Brain microvascular endothelial cell (primary cell): ENCODE measurements around the gene CAMTA1.

ENCODE experiments used
- DNase-seq: peaks from one replicate; pipeline ENCODE4 v3.0.0-alpha.2; 2020
- H3K27ac ChIP-seq: fragments of 250-450 bp; sonication (Bioruptor Pico); 2 replicates; pipeline ENCODE4 v1.5.1; 2020; ENCODE audit warnings: mild to moderate bottlenecking, moderate library complexity
- H3K27me3 ChIP-seq: fragments of 250-450 bp; sonication (Bioruptor Pico); replicated peaks from 2 replicates; pipeline ENCODE4 v1.5.1; 2020; ENCODE audit warnings: mild to moderate bottlenecking
- H3K36me3 ChIP-seq: fragments of 250-450 bp; sonication (Bioruptor Pico); replicated peaks from 2 replicates; pipeline ENCODE4 v1.5.1; 2020; ENCODE audit warnings: mild to moderate bottlenecking
- H3K4me3 ChIP-seq: 2 replicates; pipeline ENCODE4 v1.5.1; 2011; ENCODE audit warnings: low read depth, mild to moderate bottlenecking, control low read depth, low read length, moderate library complexity
- in situ Hi-C: cut with HindIII; loops from 2 replicates; pipeline ENCODE4 v1.10.0; 2017; ENCODE audit warnings: low sequenced_read_pairs, low pct_ligation_motif_present
- TF ChIP-seq, protein P1 (sequence below): IDR thresholded peaks from 2 replicates; pipeline ENCODE4 v1.5.1; 2011; ENCODE audit warnings: low read depth, mild to moderate bottlenecking, moderate library complexity, low read length, control low read depth, inconsistent platforms; ENCODE audit errors: missing control alignments

CAMTA1 gene

DNA sequence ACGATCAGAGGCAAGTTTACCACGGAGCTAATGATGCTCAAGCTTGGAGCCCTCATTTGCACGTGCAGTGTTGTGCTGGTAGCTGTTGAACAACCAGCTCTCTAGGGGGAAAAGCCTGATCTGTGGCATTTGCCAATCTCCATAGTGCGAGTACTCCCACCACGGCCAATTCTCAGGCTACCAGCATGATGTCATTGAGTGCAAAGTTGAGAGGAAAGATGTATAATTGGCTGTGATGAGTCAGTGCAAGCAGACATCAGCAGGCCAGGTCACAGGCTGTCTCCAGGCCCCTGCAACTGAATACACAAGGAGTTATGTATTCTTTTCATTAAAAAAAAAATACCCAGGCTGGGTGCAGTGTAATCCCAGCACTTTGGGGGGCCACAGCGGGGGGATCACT is 752.8 kb downstream of the CAMTA1 start:
- Histone ChIP-seq H3K36me3 (no peaks in the 10 kb centered on the region), H3K27me3 (no peaks in the 10 kb centered on the region), H3K4me3 (no peak overlapping the region), H3K27ac (no peak overlapping the region)
- in situ Hi-C loops, result no loop called here
- TF ChIP-seq, protein P1, sequence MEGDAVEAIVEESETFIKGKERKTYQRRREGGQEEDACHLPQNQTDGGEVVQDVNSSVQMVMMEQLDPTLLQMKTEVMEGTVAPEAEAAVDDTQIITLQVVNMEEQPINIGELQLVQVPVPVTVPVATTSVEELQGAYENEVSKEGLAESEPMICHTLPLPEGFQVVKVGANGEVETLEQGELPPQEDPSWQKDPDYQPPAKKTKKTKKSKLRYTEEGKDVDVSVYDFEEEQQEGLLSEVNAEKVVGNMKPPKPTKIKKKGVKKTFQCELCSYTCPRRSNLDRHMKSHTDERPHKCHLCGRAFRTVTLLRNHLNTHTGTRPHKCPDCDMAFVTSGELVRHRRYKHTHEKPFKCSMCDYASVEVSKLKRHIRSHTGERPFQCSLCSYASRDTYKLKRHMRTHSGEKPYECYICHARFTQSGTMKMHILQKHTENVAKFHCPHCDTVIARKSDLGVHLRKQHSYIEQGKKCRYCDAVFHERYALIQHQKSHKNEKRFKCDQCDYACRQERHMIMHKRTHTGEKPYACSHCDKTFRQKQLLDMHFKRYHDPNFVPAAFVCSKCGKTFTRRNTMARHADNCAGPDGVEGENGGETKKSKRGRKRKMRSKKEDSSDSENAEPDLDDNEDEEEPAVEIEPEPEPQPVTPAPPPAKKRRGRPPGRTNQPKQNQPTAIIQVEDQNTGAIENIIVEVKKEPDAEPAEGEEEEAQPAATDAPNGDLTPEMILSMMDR, result no peak
- peak; percentile 72 for DNase-seq

DNA sequence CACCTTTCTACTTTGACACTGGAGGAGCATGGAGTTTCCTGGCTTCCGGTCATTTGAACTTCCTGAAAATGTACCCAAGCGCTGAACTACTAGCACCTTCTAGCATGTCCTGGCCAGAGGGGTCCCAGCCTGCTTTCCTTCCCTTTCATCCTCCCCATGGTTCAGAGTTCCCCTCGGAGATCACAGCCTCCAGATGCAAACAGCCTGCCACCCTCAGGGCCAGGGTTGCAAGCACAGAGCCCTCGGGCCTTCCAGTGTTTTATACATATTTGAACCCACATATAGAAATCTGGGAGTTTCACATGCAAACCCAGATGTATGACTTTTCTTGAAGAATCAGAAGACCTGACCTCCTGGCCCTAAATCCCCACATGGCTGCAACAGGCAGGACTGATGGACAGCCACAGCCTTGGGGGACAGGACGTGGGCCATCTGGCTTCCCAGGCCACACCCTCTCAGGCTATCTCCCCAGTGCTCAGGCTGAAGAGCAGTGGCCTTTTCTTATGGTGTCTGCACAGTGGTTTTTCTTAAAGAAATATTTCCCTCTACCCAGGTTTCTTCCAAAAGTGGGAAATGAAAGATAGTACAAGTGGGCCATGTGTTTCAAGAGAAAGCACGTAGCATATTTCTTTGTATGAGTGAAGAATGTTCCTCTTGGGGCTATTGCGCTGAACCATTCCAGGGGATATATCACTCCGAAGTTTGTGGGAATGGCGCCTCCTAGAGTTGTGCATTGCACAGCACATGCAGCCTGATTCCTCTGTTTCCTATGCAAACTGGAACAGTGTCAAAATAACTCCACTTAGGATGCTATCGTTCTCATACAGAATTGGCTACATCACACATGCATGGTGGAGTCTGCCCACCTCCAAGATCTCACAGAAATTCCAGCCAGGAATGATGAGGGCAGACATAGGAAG is 753.9 kb downstream of the CAMTA1 start:
- DNase-seq, result no peak
- H3K27me3 ChIP-seq, result no peaks in the 10 kb centered on the region
- H3K4me3 ChIP-seq, result no peak overlapping the region
- H3K27ac ChIP-seq, result no peak overlapping the region
- no peaks in the 10 kb centered on the region for H3K36me3 ChIP-seq
- TF ChIP-seq, protein P1, result peak; percentile 20
- in situ Hi-C loops, result no loop called here

DNA sequence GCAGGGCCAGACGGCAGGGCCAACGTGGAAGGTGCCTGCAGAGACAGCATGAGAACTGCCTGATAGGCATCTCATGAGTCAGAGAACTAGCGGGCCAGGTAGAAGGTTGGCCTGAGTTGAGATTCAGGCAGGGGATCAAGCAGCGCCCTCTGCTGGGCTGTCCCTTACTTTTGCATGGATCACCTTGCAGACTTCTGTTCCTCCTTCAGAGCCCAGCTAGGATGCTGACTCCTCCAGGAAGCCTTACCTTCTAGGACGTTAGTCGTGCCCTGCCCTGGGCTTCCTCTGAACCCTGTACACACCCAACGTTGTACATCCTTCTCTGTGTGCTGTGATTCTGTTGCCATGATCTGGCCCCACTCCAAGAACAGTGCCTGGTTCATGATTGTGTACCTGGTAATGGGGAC is 754.5 kb downstream of the CAMTA1 start:
- peak; percentile 15 for DNase-seq
- in situ Hi-C loops, result no loop called here
- no peaks in the 10 kb centered on the region for H3K27me3 ChIP-seq
- no peaks in the 10 kb centered on the region for H3K36me3 ChIP-seq
- no peak overlapping the region for H3K27ac ChIP-seq
- TF ChIP-seq, protein P1, result peak; percentile 61
- no peak overlapping the region for H3K4me3 ChIP-seq

DNA sequence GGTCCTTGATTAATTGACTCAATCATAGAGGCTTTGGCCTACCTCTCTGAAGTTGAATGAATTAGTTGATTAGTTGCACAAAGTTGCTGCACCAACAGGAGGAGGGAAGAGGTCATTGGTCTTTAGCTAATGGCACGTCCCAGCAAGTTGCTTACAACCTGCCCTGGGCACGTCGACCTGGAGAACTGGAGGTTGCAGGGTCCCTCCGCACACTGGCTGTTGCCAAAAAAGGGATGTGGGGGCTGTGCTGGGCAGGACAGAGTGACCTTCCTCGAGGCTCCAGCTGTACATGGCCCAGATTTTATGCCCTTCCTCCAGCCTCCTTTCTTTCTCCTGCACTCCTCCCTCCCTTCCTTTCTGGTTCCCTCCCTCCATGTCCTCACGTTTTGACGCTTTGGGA is 755.6 kb downstream of the CAMTA1 start:
- Histone ChIP-seq H3K27me3 (no peaks in the 10 kb centered on the region), H3K4me3 (no peak overlapping the region), H3K36me3 (no peaks in the 10 kb centered on the region), H3K27ac (no peak overlapping the region)
- TF ChIP-seq, protein P1, result no peak
- in situ Hi-C loops, result no loop called here
- no peak for DNase-seq

DNA sequence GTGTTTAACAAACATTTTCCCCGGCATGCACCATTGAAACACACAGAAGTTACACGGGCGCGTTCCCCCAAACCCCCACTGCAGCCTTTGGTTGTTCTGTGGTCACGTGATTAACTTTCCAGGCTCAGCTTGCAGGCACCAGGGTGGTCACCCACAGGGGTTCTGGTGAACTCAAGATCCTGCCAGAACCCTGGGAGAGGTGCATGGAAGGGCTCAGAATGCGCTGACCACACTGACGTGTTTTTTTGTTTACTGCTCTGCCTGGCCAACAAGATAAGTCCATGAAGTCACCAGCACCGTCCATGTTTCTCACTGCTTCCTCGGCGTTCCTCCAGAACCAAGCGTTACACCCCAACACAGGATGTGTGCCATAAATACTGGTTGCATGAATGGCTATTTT is 756.4 kb downstream of the CAMTA1 start:
- Histone ChIP-seq H3K4me3 (no peak overlapping the region), H3K36me3 (no peaks in the 10 kb centered on the region), H3K27ac (no peak overlapping the region), H3K27me3 (no peaks in the 10 kb centered on the region)
- in situ Hi-C loops, result no loop called here
- TF ChIP-seq, protein P1, result no peak
- DNase-seq, result no peak
